GM19455 (cell line): Measurements from ENCODE around the gene BUB1B.

ENCODE experiments used
- ATAC-seq: cut with Tn5 transposase; IDR thresholded peaks from one replicate; pipeline ENCODE4 v1.9.1; 2021; ENCODE audit not compliant: unreplicated experiment

Gene BUB1B

DNA sequence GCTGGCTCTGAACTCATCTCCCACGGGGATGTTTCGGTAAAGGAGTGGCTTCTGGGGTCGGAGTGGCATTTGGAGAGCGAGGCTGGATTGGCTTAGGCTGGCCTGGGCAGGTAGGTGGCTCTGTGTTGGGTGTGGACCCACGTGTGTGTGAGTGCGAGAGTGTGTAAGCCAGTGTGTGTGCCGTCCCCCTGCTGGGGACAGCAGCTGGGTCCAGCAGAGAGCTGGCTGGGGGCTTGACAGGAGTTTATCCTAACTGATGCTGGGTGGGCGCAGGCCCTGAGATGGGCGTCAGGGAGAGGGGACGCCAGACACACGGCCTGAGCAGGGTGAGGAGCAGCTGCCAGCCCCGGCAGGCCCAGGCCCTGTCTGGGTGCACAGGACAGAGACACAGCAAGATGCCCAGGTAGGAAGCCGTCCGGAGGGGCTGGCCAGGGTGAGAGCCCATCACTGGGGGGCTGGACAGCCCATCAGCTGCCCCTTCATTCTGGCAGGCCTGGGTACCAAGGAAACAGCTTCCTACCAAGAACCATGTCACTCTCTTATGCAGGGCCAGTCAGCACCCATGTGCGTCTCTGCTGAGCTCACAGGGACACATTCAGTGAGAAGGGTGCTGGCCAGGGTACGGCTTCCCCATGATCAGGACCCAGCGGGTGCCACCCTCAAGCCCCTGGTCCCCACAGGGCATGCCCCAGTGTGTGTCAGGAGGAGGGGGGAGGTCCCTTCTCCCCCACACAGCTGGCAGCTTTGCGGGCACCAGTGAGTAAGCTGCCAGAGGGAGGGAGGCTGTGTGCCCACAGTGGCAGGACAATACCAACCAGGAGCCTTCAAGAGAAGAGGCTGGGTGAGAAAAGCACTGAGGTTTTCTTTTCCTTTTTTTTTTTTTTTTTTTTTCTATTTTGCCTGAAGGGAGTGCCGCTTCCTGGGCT lies 79.1 kb downstream of the BUB1B start:
- ATAC-seq: no peak

- no peak for ATAC-seq
Observed at GRCh38 chr15:40240619-40241221, 79.9 kb downstream of the BUB1B start.

DNA sequence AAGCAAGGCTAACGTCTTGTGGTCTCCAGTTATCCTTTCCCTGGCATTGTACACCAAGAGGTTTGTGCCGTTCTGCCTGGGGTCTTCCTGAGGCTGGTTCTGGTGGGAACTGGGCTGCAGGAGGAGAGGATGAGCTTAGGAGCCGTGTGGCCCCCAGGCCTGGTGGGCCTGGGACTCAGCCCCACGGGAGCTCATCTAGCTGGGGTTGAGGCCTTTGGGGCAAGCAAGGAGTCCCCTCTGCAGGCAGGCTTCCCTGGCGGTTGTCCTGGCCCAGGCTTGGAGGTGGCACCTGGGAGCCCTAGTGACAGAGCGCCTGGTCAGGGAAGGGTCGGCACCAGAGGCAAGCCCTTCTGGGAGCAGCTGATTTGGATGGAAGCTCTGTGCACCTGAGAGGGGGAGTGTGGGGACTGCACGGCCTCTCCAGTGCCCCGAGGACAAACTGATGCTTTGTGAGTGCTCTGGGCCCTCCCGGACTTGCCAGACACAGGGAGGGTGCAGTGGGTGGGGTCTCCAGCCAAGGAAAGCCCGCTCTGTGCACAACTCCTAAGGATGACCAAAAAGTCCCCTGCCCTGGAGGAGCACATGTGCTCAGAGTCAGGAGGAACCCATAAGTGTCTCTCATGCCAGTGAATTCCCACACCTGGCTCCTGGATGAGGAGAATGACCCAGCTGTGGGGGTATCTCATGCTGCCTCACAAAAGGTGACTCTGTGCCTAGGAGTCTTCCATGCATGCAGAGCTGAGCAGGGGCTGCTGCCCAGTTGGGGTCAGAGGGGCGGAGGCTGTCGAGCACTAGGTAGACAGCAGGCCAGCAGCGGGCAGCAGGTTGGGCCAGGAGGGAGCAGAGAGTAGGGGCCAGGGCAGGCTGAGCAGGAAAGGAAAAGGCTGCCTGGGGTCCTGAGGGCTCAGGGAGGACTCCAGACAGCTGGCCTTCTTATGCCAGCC lies 80.7 kb downstream of the BUB1B start:
- ATAC-seq: no peak

GRCh38 chr15:40242213-40242599 lies 81.3 kb downstream of the BUB1B start:
- no peak for ATAC-seq

DNA sequence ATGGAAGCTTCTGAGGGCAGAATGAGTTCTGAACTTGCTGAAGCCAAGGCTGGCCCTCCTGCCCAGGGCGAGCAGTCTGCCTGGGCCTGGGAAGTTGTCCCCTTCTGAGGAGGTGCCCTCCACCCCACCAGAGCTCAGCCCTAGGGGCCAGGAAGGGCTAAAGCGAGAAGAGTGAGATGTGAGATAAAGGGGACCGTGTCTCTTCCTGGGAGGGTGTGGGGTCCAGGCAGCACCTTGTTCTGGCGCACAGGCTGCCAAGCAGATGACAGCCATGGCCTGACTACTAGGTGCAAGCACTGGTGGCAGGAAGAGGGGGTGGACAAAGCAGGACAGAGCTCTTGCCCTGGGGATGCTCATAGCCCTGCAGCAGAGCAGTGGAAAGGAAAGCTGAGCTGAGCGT lies 81.7 kb downstream of the BUB1B start:
- ATAC-seq: no peak

GRCh38 chr15:40243126-40243810 lies 82.4 kb downstream of the BUB1B start:
- ATAC-seq: no peak

GRCh38 chr15:40244961-40245523 lies 84.2 kb downstream of the BUB1B start:
- ATAC-seq: no peak

DNA sequence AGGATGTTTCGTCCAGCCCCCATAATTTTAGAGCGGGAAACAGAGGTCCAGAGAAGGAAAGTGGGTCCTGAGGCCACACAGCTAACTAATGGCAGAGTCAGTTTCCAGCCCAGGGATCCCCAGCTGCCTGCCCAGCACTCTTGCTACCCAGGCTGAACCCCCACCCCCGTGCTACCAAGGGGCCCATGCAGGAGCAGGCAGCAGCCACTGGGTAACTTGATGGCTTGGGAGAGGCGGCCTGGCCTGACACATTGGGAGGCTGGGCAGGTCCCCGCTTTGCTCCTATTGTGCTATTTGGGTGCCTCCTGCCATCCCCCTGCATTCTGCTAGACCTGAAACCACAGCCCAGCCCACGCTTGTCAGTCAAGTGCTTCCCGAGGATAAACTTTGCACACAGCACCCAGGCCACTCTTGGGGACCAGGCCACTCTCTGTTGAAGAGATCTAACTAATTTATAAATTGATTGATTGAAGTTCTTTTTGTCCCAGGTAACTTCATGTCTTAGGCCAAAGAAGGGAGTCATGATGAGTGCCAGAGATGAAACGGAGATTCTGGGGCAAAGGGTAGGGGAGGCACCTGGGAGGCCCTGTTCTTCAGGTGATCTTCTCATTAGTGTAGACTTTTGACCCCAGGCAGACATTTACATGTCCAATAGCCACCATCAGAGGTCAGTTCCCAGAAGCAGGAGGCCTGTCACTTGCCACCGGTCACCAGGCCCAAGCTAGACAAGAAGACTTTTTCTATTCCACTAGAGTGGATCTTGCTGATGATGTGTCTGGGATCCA lies 85.0 kb downstream of the BUB1B start:
- no peak for ATAC-seq

- ATAC-seq: no peak
Observed at GRCh38 chr15:40246496-40247280, 85.8 kb downstream of the BUB1B start.

- ATAC-seq: no peak
Observed at GRCh38 chr15:40247406-40247971, 86.6 kb downstream of the BUB1B start.

DNA sequence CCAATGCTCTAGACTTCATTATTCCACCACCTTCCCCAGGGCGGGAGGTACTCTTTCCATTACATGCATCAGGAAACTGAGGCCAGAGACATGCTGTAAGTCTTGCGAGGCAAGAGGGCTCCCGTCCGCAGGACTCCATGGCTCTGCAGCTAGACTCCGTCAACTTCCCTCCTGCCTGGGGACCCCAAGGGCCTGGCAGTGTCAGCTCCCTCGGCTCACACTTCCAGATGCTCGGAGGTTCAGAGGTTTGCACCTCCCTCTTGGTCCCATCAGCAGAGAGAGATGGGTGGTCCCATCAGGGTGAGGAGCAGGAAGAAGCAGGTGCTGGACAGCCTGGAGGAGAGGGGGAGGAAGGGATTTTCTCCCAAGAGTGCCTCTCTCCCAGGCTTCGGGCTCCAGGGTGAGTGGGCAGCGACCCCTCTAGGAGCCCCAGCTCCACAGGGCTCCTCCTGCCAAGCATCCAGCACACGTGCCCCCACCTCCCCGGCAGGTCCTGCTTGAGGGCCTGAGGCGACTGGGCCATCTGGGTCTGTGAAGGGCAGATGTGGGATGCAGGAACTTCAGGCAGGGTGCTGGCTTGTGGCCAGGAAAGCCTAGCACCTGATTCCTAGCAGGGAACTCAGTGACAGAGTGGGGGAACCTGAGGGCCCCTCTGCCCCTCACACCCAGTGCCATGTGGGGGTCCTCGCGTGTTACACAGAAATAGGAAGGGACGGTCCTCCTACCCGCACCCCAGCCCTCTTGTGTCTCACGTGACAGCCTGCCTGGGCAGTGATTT lies 87.3 kb downstream of the BUB1B start:
- ATAC-seq: no peak

- no peak for ATAC-seq
Observed at GRCh38 chr15:40249477-40250303, 88.8 kb downstream of the BUB1B start.

DNA sequence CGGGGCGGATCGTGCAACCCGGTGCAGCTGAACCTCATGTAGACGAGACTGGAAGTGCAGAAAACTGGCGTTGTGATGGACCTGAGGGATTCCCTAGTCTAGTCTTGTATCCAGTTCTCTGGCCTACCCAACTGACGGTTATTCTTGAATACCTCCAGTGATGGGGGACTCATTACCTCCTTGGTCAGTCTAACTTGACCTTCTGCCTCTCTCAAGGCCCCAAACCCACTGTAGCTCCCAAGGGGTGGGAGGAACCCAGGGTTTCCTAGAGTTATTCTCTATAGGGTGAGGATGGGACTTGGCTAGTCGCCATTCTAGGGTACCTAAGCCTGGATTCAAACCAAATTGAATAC lies 89.4 kb downstream of the BUB1B start:
- no peak for ATAC-seq

- no peak for ATAC-seq
Observed at GRCh38 chr15:40250771-40251483, 90.1 kb downstream of the BUB1B start.

DNA sequence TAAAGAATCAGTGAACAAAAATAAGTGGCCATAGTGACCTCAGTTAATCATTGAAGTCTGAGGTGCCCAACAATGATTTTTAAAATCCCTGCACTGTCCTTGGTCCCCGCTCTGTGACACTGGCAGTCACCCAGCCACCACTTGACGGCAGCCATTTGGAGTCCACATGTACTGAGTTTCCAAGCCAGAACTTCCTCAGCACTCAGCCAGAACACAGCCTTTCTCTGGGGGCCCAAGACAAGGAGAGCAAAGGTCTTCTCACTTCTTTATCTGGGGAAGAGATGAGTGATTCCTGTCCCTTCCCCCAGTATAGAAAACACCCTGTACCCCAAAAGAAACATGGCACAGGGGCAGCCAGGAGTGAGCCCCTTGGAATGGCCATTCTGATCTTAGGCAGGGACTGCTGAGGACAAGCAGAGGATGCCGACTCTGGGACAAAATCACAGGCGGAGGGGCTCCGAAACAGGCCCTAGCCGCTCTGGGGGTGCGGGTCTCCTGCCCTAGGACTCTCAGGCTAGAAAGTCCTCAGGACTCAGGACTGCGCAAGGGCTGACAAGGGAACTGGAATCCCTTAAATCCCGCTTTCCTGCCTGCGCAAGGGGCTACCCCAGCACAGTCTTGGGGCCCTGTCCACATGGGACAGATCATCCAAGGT lies 90.7 kb downstream of the BUB1B start:
- no peak for ATAC-seq

DNA sequence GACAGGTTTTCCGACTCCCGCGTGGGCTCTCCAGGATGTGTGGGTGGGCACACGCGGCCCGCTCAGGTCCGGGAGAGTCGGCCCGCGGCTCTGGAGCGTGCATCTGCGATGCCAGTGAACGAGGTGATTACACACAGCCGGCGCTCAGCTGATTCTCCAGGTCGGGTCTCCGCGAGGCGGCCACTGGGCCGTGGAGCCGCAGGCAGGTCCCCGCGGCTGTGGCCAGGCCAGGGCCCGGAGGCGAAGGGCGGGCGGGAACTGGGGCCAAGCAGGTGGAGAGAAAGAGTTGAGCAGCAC lies 91.2 kb downstream of the BUB1B start:
- no peak for ATAC-seq
